BLaER1 (cell line): Measurements from ENCODE around the gene MGRN1.

Experiments used
- H3K27ac ChIP-seq: shearing (Covaris generic); formaldehyde crosslinking; 2 replicates; pipeline ENCODE4 v1.8.1; 2022
- H3K27me3 ChIP-seq: shearing (Covaris generic); formaldehyde crosslinking; 2 replicates; pipeline ENCODE4 v1.8.1; 2022
- H3K36me3 ChIP-seq: shearing (Covaris generic); formaldehyde crosslinking; 2 replicates; pipeline ENCODE4 v1.8.1; 2022
- H3K4me1 ChIP-seq: shearing (Covaris generic); formaldehyde crosslinking; 2 replicates; pipeline ENCODE4 v1.8.1; 2022
- H3K4me2 ChIP-seq: shearing (Covaris generic); formaldehyde crosslinking; 2 replicates; pipeline ENCODE4 v1.8.1; 2022
- H3K4me3 ChIP-seq: shearing (Covaris generic); formaldehyde crosslinking; 2 replicates; pipeline ENCODE4 v1.8.1; 2022
- H3K9ac ChIP-seq: shearing (Covaris generic); formaldehyde crosslinking; 2 replicates; pipeline ENCODE4 v1.8.1; 2022
- H3K9me3 ChIP-seq: shearing (Covaris generic); formaldehyde crosslinking; 2 replicates; pipeline ENCODE4 v1.8.1; 2022
- H4K20me1 ChIP-seq: shearing (Covaris generic); formaldehyde crosslinking; 2 replicates; pipeline ENCODE4 v1.8.1; 2022
- Cebpa-rat ChIP-seq: shearing (Covaris generic); IDR thresholded peaks from 2 replicates; pipeline ENCODE4 v1.8.1; 2022

Gene MGRN1

GRCh38 chr16:4689091-4689671 lies 64.6 kb downstream of the MGRN1 start:
- H3K4me3 ChIP-seq = peak overlapping the region; percentile 56
- peak overlapping the region; percentile 71 for H3K9ac ChIP-seq
- peaks cover 29% of the 10 kb centered on the region for H3K36me3 ChIP-seq
- peak overlapping the region; percentile 90 for H3K27ac ChIP-seq
- H4K20me1 ChIP-seq = peaks cover 32% of the 10 kb centered on the region
- no peak for TF ChIP-seq Cebpa-rat
- H3K4me1 ChIP-seq = peaks cover 77% of the 10 kb centered on the region
- H3K9me3 ChIP-seq = no peaks in the 10 kb centered on the region
- H3K4me2 ChIP-seq = peak overlapping the region; percentile 99
- H3K27me3 ChIP-seq = no peaks in the 10 kb centered on the region

- Histone ChIP-seq H3K36me3 (peaks cover 24% of the 10 kb centered on the region), H3K4me1 (peaks cover 83% of the 10 kb centered on the region), H3K4me2 (peak overlapping the region; percentile 99)
Measured at GRCh38 chr16:4689864-4690704, 65.5 kb downstream of the MGRN1 start.

GRCh38 chr16:4690946-4691665 lies 66.5 kb downstream of the MGRN1 start:
- peaks cover 85% of the 10 kb centered on the region for H3K4me1 ChIP-seq
- peak overlapping the region; percentile 84 for H3K27ac ChIP-seq
- H3K9ac ChIP-seq = peak overlapping the region; percentile 75
- H3K9me3 ChIP-seq = no peaks in the 10 kb centered on the region
- peak overlapping the region; percentile 99 for H3K4me2 ChIP-seq
- peaks cover 24% of the 10 kb centered on the region for H3K36me3 ChIP-seq
- no peak; the same call in 1 of the 2 replicates for TF ChIP-seq Cebpa-rat
- H3K27me3 ChIP-seq = no peaks in the 10 kb centered on the region
- peak overlapping the region; percentile 84; the same call in 1 of the 2 replicates for H3K4me3 ChIP-seq
- peaks cover 41% of the 10 kb centered on the region for H4K20me1 ChIP-seq

More at GRCh38 chr16:4689864-4690704, 65.5 kb downstream of the MGRN1 start:
- no peak for TF ChIP-seq Cebpa-rat
- Histone ChIP-seq H3K4me3 (peak overlapping the region; percentile 36; the same call in 1 of the 2 replicates), H3K9ac (peak overlapping the region; percentile 71), H3K9me3 (no peaks in the 10 kb centered on the region), H3K27me3 (no peaks in the 10 kb centered on the region), H4K20me1 (peaks cover 38% of the 10 kb centered on the region), H3K27ac (peak overlapping the region; percentile 90)

GRCh38 chr16:4691666-4692412 lies 67.2 kb downstream of the MGRN1 start:
- H3K9ac ChIP-seq = peak overlapping the region; percentile 75
- peak overlapping the region; percentile 84 for H3K27ac ChIP-seq
- peaks cover 24% of the 10 kb centered on the region for H3K36me3 ChIP-seq
- no peak for TF ChIP-seq Cebpa-rat
- peak overlapping the region; percentile 84; the same call in 1 of the 2 replicates for H3K4me3 ChIP-seq
- H3K4me2 ChIP-seq = peak overlapping the region; percentile 99
- peaks cover 48% of the 10 kb centered on the region for H4K20me1 ChIP-seq
- no peaks in the 10 kb centered on the region for H3K27me3 ChIP-seq
- H3K4me1 ChIP-seq = peaks cover 83% of the 10 kb centered on the region
- H3K9me3 ChIP-seq = no peaks in the 10 kb centered on the region

GRCh38 chr16:4692460-4693295 lies 68.1 kb downstream of the MGRN1 start:
- Histone ChIP-seq H4K20me1 (peaks cover 57% of the 10 kb centered on the region), H3K27me3 (no peaks in the 10 kb centered on the region), H3K9ac (peak overlapping the region; percentile 75), H3K9me3 (no peaks in the 10 kb centered on the region), H3K4me1 (peaks cover 75% of the 10 kb centered on the region), H3K4me3 (peak overlapping the region; percentile 84), H3K27ac (peak overlapping the region; percentile 84), H3K4me2 (peak overlapping the region; percentile 99), H3K36me3 (peaks cover 30% of the 10 kb centered on the region)
- TF ChIP-seq Cebpa-rat = no peak

- TF ChIP-seq Cebpa-rat = no peak
- peaks cover 67% of the 10 kb centered on the region for H3K4me1 ChIP-seq
- peak within 1 kb of the TSS; percentile 99 for H3K4me2 ChIP-seq
- H3K9me3 ChIP-seq = no peaks in the 10 kb centered on the region
- peaks cover 37% of the 10 kb centered on the region for H3K36me3 ChIP-seq
- H3K27ac ChIP-seq = peak within 1 kb of the TSS; percentile 92
- peaks cover 57% of the 10 kb centered on the region for H4K20me1 ChIP-seq
- peak within 1 kb of the TSS; percentile 84 for H3K4me3 ChIP-seq
- peak within 1 kb of the TSS; percentile 94 for H3K9ac ChIP-seq
- H3K27me3 ChIP-seq = no peaks in the 10 kb centered on the region
Measured at GRCh38 chr16:4693296-4693955, 68.8 kb downstream of the MGRN1 start, which contains the start of gene NUDT16L1. Gene NUDT16L1, plus strand, starts transcription at chr16:4693562. Its CDS starts 165 bp downstream, at chr16:4693727.

GRCh38 chr16:4693956-4694641 lies 69.5 kb downstream of the MGRN1 start:
- H3K4me1 ChIP-seq = peaks cover 60% of the 10 kb centered on the region
- H3K4me2 ChIP-seq = peak overlapping the region; percentile 90
- H4K20me1 ChIP-seq = peaks cover 51% of the 10 kb centered on the region
- peak overlapping the region; percentile 84 for H3K4me3 ChIP-seq
- H3K27ac ChIP-seq = peak overlapping the region; percentile 92
- H3K9ac ChIP-seq = peak overlapping the region; percentile 94
- TF ChIP-seq Cebpa-rat = no peak
- H3K9me3 ChIP-seq = no peaks in the 10 kb centered on the region
- no peaks in the 10 kb centered on the region for H3K27me3 ChIP-seq
- peaks cover 42% of the 10 kb centered on the region for H3K36me3 ChIP-seq
